A375 (cell line): Measurements from ENCODE around the gene CYP2U1. TPM values are rescaled to one million over a fixed set of nuclear protein-coding genes. Genes with fewer than 3 reads are reported as not detected.

Source experiments
- total RNA-seq: library from RNA; depleted of rRNA; stranded (reverse); fragments of >200 nt; shearing (Covaris generic); gene quantifications from 2 replicates; pipeline ENCODE4 v1.2.3, GENCODE V29; 2014; rRNA removed

Gene CYP2U1
- 1.8 and 2.3 TPM in 2 replicates for total RNA-seq

DNA sequence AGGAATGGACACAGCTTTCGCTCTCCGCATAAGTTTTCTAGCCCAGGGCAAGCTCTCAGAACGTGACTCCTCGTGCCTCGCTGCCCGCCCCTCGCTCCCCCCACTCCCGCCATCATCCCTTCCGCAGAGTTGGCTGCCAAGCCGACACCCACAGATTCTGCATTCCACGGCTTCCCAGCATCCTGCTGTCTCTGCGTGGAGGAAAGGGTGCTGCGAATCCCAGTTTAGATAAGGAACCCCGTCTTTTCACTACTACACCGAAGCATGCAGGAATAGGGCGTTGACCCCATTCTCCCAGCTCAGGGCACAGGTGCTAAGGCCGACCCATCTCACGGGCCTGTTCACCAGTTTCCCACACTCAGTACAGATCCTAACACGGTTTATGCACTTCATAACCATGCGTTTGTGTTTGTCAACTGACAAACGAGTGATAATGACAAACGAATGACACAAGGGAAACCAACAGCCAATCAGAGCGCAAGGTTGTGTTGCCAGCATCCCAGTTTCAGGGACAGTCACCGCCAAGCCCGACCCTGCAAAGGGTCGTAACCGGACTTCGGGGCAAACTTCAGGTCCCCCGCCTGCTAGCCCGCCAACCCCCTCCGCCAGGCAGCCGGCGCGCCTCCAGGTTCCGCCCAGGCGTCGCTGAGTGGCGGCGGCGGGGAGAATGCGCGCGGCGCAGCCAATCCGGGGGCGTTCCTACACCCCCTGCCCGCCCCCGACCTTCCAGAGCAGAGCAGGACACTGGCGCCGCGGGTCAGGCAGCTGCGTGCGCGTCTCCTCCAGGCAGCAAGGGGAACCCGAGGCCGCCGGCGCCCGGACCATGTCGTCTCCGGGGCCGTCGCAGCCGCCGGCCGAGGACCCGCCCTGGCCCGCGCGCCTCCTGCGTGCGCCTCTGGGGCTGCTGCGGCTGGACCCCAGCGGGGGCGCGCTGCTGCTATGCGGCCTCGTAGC lies at the start of gene CYP2U1:
Gene CYP2U1, plus strand, starts transcription at position 729 of the 954 bp plus-strand sequence. Its CDS starts 95 bp downstream, at position 824.

DNA sequence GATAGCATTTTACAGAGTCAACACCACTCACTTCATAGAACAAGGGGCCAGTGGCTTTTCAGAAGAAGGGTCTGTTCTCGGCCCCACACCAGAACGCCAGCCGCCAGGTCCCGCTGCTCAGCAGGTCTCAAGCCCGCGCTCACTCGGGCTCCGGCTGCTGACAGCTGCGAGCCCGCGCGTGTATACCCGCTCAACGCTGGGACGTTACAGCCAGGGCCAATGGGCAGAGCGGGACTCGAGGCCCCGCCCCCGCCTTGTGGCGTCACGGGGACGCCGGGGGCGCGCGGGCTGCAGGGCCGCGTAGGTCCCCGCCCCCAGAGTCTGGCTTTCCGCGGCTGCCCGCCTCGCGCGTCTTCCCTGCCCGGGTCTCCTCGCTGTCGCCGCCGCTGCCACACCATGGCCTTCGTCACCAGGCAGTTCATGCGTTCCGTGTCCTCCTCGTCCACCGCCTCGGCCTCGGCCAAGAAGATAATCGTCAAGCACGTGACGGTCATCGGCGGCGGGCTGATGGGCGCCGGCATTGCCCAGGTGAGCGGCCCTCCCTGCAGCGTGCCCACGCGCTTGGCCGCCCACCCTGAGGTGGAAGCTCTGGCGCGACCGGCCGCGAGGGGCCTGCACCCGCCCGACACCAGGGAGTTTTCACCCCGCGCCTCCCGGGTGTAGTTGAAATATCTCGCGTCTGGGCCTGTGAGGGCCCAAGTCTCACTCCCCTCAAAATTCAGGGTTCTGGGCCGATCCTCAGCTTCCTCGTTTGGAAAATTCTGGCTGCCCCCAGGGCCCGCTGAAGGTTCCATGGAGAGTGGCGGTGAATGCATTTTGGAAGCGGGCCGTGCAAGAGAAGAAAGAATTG lies 58.4 kb downstream of the CYP2U1 start, which contains the start of gene HADH:
Gene HADH, plus strand, starts transcription at position 353 of the 850 bp plus-strand sequence. Its CDS starts 44 bp downstream, at position 397.

Other genes with a start within 250 kb of the CYP2U1 start
- 40.1 and 40.8 TPM in 2 replicates for gene PAPSS1, start 211.3 kb upstream of the CYP2U1 start, total RNA-seq
- 23.2 and 25.6 TPM in 2 replicates for gene SGMS2, start 106.6 kb upstream of the CYP2U1 start, total RNA-seq
- 12.5 and 13.4 TPM in 2 replicates for gene HADH, start 58.3 kb downstream of the CYP2U1 start, total RNA-seq
- 30.4 and 33.9 TPM in 2 replicates for gene LEF1, start 237.4 kb downstream of the CYP2U1 start, total RNA-seq